ENCODE measurements around the gene LRPPRC.

LRPPRC gene

DNA sequence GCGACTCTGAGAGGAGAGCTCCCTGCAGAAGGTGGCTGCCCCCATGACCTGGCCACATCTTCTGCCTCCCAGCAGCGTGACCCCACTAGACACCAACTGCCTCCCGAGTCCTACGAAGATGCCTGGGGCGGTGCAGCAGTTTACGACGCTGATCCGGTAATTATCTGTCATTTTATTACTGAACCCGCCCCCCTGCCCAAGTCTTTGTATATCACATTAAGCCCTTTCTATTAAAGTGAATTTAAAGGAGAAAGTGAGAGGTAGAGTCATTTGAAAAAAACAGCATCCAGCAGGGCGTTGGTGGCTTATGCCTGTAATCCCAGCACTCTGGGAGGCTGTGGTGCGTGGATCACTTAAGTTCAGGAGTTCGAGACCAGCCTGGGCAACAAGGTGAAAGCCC, 123.6 kb downstream of the LRPPRC start:
- no peak for DNase-seq (ENCODE audit: low read depth in 2 of 2)

DNA sequence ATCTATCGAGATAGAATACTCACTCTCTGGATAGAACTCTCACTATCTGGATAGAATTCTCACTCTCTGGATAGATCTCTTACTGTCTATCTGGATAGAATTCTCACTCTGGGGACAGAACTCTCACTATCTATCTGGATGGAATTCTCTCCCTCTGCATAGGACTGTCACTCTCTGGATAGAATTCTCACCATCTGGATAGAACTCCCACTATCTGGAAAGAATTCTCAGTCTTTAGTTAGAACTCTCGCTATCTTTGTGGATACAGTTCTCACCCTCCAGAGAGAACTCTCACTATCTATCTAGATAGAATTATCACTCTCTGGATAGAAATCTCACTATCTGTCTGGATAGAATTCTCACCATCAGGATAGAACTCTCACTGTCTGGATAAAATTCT, 140.5 kb downstream of the LRPPRC start:
- DNase-seq (ENCODE audit: low read depth in 2 of 2) = no peak

DNA sequence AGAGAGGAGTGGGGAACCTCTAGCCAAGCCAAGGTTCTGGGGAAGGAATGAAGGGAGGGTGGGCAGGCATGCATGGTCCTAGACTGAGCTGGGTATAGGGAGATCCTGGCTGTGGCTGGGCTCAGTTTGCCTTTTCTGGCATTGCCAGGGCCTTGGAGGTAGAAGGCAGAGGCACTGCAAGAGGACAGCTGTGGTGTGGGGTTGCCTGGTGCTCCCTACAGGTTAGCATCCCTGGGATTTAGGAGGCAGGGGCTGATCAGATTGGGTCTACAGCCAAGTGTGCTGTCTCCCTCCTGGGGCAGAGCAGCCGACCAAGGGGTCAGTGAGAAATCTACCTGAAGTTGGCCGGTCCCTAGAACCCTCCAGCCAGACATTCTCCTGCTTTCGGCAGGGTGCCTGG, 141.1 kb downstream of the LRPPRC start:
- no peak for DNase-seq (ENCODE audit: low read depth in 2 of 2)

DNA sequence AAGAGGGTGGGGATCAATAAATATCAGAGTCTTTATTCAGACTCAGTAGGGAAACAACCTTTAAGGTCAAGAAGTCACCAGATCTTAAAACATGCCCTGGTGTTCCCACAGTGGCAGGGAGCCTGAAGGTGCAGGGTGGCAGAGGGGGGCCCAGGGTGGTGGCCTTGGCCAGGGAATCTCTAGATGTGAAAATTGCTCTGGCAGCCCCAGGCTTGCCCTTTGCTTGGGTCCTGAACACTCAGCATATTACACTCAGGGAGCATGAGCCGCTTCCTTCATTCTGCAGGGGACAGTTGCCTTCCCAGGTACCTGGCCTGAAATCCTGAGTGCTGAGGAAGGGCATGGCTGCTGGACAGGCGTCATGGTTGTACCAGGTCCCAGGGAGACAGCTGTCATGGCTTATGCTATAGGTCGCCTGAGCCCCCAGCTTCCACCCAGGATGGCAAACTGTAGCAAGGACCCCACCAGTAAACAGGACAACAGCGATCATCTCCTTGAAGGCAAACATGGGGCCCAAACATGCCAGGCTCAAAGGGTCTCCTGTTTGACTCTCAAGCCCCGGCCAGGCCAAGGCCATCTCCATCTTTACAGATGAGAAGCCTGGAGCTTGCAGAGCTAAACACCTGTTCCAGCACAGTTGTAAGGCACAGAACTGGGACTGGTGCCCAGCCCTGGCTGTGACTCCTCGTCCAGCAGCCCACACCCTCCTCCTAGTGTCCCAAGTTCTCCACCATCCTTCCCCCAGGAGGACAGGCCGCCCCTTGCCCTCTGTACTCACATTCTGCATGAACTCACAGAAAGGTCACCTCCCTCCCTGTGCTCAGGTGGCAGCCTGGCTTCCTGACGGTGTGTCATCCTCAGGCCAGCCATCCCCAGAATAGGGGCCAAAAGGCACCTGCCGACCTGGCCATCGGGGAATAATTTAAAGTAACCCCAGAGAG, 142.4 kb downstream of the LRPPRC start:
- no peak for DNase-seq (ENCODE audit: low read depth in 2 of 2)

DNA sequence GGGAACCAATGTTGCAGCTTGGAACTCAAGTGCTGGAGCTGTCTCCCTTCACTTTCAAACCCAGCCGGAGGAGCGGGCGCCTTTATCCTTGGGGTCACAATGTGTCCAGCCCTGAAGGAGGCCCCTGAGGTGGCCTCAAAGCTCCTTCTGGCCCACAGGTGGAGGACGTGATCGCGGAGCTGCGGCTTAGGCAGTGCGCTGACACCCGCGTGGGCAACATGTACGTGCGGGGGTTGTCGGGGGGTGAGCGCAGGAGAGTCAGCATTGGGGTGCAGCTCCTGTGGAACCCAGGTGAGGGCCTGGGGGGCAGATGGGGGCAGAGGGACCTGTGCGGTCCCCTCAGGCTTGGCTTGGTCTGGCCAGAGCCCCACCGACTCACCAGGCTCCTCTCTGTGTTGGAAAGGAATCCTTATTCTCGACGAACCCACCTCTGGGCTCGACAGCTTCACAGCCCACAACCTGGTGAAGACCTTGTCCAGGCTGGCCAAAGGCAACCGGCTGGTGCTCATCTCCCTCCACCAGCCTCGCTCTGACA, 143.5 kb downstream of the LRPPRC start:
- no peak for DNase-seq (ENCODE audit: low read depth in 2 of 2)

DNA sequence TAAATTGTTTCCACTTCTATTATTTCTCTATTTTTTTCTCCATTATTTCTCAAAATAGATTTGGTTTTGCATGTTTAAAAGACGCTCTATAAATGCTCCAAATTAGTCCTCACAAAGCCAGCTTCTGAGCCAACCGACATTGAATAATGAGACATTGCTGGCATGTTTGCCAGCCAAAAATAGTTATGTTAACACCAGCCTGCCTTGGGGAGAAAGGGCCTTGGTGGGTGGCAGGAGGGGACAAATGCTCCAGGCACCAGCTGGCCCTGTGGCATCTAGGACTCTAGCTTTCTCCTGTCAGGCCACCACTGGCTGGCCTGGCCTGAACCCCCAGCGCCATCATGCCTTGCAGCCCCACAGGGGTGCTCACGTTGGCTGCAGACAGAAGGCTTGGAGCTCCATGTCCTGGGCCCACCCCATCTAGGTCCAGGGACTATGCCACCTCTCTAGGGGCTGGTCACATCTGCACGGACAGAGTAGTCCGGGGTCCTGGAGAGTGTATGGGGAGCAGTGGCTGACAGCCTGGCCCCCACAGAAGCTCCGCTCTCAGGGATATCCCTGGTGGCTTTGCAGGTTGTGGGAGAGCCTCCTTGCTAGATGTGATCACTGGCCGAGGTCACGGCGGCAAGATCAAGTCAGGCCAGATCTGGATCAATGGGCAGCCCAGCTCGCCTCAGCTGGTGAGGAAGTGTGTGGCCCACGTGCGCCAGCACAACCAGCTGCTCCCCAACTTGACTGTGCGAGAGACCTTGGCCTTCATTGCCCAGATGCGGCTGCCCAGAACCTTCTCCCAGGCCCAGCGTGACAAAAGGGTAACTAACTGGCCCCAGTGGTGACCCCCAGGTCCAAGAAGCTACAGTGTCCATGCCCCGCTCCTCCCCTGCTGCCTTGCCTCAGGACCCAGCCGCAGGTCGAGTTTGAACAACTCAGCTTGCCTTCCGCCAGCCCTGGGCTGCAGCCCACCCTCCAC, 144.5 kb downstream of the LRPPRC start:
- DNase-seq (ENCODE audit: low read depth in 2 of 2) = no peak

DNA sequence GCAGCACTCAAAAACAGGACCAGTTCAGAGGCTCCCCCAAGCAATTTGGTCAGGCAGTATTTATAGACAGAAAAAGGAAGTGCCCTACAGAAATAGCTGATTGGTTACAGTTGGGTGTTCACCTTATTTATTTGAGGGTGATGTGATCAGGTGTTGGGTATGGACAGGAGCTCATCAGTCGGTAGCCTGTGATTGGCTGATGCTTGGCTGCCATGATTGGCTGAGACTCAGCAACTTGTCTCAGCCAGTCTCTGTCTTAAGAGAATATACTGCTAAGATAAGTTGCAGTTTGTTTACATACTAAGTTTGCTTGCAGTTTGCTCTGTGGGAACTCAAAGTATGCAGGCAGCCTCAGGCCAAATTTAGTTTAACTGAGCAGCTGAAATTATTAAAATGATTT, 147.6 kb downstream of the LRPPRC start:
- no peak for DNase-seq (ENCODE audit: low read depth in 2 of 2)

DNA sequence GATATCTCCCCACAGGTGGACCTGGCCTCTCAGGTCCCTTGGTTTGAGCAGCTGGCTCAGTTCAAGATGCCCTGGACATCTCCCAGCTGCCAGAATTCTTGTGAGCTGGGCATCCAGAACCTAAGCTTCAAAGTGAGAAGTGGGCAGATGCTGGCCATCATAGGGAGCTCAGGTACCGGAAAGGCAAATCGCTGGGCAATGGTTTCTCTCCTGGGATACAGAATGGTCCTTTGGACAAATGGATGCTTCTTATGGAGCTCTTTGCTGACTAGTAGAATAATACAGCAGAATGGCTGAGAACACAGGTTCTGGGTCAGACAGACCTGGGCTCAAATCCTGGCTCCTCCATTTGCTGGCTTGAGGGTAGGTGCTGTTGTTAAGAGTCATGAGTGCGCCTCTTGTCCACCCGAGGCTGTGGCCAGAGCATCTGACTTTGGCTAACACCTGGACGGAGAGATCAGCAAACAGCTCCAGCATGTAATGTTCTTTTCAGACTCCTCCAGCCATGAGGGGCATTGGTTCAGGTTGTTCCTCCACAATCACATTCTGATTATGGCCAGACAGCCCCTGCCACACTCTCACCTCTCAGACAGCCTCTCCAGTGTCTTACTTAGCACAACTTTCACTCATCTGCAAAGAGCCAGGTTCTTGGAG, 149.5 kb downstream of the LRPPRC start:
- DNase-seq (ENCODE audit: low read depth in 2 of 2) = no peak

DNA sequence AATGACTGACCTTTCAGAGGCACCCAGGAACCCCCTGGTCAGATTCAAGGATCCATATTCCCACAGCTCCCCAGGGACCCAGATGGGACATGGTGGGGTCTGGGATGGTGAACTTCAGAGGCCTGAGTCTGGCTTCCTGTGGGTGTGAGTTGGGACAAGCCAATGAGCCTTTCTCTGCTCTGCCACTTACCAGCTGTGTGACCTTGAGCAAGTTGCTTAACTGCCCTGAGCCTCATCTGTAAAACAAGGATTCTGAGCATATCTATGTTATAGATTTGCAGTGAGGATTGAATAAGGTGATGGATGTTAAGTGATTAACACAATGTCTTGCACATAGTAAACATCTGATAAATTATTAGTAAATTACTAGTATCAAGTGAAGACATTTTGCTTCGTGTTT, 150.6 kb downstream of the LRPPRC start:
- DNase-seq (ENCODE audit: low read depth in 2 of 2) = no peak

DNA sequence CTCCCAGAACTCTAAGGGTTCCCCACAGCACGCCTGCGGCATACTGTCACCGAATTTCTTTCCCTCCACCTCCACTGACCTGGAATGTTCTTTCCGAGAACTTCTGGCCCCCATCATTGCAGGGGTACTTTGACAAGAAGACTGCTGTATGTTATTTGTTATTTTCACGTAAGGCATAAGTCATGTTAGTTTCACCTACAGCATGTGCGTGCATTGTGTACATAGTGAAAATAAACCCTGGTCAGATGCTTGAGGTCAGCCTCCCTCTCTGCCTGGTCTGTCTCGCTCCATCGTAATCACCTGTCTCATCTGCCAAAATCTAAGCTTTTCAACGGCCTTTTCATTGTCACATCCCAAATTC, 152.9 kb downstream of the LRPPRC start:
- no peak for DNase-seq (ENCODE audit: low read depth in 2 of 2)

DNA sequence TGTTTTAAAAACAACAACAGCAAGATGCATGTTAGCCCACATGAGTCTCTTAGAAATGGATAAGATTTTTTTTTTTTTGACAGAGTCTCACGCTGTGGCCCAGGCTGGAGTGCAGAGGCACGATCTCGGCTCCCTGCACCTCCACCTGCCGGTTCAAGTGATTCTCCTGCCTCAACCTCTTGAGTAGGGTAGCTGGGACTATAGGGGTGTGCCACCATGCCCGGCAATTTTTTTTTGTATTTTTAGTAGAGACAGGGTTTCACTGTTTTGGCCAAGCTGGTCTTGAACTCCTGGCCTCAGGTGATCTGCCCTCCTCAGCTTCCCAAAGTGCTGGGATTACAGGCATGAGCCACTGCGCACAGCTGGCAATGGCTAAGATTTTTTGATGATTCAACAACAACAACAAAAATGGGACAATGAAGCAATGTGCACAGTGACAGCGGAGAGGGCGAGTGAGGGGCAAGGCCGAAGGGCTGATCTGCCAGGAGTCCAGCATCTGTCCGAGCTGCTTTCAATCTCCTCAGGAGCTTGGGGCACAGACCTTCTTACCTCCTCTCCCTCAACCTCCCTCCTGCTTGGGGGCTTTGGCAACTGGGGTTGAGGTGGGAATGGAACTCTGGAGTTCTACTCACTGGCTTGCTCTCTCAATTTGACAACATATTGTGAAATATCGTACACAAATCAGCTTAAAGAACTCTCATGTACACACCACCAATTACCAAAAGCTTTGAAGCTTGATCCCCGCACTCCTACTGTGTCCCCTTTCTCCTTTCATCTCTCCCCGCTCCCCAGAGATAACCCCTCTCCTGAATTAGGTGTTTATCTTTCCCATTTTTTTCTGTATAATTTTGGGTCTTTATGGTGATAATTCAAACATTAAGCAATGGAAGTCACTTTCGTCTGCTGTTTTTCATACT, 153.6 kb downstream of the LRPPRC start:
- DNase-seq (ENCODE audit: low read depth in 2 of 2) = no peak

DNA sequence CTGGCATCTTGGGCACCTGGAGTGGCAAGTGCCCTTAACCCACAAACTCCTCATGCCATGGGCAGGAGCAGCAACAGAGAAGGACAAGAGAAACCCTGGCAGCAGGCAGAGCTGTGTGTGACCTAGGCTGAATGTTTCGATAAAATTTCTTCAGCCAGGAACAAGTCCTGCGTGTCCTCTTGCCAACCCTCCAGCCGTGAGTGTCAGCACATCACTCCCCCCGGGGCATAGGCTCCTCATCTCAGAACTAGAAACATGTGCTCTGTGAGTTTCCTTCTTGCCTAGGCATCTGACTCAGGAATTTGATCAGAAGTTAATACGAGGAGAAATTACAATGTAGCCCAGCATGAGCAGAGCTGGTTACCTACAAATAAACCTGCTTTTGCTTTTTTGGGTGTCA, 154.8 kb downstream of the LRPPRC start:
- no peak for DNase-seq (ENCODE audit: low read depth in 2 of 2)

DNA sequence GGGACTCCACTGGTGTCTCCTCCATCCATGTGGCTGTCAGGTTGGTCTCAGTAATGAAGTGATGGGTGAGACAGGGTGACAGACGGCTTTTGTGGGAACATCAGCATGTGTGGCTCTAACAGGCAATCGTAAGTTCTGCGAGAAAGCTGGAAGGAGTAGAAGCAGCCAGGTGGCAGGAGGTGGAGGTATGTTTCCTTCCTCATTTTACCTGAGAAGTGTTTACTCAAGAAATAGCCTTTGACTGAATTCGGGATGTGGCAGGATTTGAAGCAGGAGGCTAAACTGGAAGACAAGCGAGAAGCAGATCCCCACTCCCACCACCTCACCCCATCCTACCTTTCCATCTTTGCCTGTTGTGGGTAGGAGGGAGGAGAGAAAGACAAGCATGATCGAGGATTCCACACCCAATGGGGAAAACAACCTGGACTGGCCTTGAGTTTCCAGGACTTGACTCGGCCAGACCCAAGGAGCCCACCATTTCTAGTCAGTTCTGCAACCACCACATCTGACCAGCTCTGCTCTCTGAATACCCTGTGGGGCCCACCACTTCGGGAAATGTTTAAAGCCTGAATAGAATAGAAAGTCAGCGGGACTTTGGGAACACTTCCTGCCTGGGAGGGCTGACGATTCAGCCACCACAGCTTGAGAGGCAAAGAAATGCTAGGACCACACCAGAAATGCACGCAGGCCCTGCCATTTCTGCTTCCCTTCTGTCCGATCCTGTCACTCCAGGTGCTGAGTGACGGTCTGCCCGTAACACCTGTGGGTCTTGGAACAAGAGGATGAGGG, 155.8 kb downstream of the LRPPRC start:
- no peak for DNase-seq (ENCODE audit: low read depth in 2 of 2)

DNA sequence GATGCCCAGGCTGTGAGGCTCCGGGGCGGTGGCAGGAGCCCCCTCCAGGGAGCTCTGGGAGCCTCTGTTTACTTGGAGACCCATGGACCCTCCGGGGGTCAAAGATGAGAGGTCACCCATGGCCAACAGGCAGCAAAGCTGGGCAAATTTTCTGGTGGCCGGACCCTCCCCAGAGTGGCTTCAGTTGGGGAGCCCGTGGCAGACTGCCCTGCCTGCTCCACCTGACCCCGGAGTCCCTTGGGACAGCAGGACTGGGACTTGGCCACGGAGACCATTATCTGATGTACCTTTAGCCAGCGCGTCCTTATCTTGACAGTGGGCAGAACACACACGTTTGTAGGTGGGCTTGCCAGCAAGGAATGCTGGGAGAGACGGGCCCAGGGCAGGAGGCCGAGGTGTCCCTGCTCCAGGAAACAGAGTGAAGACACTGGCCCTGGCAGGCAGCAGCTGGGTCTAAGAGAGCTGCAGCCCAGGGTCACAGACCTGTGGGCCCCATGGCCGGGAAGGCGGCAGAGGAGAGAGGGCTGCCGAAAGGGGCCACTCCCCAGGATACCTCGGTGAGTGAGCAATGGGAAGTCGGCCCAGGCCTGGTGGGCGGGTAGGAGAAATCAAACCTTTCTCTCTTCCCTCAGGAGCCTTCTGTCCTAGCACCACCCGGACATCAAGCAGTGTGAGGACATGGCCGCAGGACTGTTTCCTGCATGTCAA, 157.1 kb downstream of the LRPPRC start, which contains the start of the genes ABCG5 and ABCG8:
Gene ABCG5, minus strand, starts transcription at position 280 of the 708 bp plus-strand sequence. Its CDS starts 160 bp downstream, at position 120.
Gene ABCG8, plus strand, starts transcription at position 412 of the 708 bp plus-strand sequence. Its CDS starts 83 bp downstream, at position 495.
- no peak for DNase-seq (ENCODE audit: low read depth in 2 of 2)

DNA sequence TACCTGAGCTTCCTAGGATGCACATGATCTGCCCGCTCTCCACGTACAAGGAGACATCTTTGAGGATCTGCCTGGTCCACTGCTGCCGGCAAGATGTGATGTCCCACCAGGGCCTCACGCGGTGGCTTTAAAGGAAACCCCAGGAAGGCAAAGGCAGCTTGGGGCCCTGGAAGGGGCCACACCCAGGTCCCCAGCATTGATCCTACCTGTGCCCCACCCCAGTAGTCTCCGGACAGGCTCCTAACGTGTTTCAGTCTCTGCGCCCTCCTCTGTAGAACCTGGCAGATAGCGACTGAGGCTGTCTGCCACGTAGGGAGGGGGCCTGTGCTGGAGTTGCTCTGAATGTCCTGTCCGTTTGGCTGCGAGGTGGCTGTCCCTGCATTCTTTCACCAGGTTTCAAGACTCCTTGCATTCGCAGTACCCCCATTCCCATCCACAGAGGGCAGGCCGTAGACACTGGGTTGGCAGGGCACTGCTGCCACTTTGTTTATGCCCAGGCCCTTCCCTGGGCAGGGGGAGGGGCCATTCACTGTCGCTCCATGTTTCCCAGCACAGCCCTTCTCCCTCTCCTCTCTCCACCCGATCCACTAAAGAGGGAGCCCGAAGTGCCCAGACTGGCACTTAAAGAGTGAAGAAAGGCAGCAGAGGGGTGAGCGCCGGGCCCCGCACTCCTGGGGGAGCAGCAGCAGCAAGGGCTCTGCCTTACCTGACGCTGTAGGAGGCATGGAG, 157.8 kb downstream of the LRPPRC start:
- DNase-seq (ENCODE audit: low read depth in 2 of 2) = no peak

DNA sequence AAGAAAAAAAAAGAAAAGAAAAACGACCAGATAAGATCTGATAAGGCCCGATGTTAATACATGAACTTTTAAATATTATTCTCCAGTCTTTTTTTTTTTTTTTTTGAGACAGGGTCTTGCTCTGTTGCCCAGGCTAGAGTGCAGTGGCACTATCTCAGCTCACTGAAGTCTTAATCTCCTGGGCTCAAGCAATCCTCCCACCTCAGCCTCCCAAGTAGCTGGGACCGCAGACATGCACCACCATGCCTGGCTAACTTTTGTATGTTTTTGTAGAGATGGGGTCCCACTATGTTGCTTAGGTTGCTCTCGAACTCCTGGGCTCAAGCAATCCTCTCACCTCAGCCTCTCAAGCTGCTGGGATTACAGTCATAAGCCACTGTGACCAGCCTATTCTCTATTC, 158.8 kb downstream of the LRPPRC start:
- DNase-seq (ENCODE audit: low read depth in 2 of 2) = no peak

All from stimulated activated CD8-positive, alpha-beta memory T cell treated with anti-CD3 and anti-CD28 coated beads, Interleukin-7, amount 100 ng/mL, for 4 hours (primary cell).